Stimulated activated CD4-positive, alpha-beta T cell treated with anti-CD3 and anti-CD28 coated beads, Interleukin-12 subunit alpha, Interleukin-12 subunit beta, amount 100 ng/mL, for 48 hours (primary cell): ENCODE measurements around the gene NCK2.
A peak's percentile ranks its signal among the peaks of the same experiment; 100 is the strongest.

Source experiments
- DNase-seq, 3 donors: peaks; one replicate each; pipeline ENCODE4 v3.0.0-alpha.2; 2020; ENCODE audit warnings: low read depth in 2 of 3, low spot score in 1 of 3

NCK2 gene

GRCh38 chr2:105734762-105735538 lies 9.8 kb upstream of the NCK2 start:
- no peak for DNase-seq

GRCh38 chr2:105736145-105736544 lies 8.6 kb upstream of the NCK2 start:
- DNase-seq = no peak

- DNase-seq = no peak
Measured at GRCh38 chr2:105737980-105738657, 6.6 kb upstream of the NCK2 start.

GRCh38 chr2:105738658-105739241 lies 6.0 kb upstream of the NCK2 start:
- DNase-seq = no peak

GRCh38 chr2:105739426-105739825 lies 5.3 kb upstream of the NCK2 start:
- DNase-seq = no peak

GRCh38 chr2:105739944-105740530 lies 4.7 kb upstream of the NCK2 start:
- no peak for DNase-seq

- DNase-seq = no peak
Measured at GRCh38 chr2:105741174-105741573, 3.5 kb upstream of the NCK2 start.

GRCh38 chr2:105741617-105742016 lies 3.1 kb upstream of the NCK2 start:
- no peak for DNase-seq

GRCh38 chr2:105744091-105744908 lies 412 bp upstream of the NCK2 start:
- peak in 1 of 3 donors; percentile 62 for DNase-seq

- DNase-seq = peak; percentile 90 to 91 (median 91)
Measured at GRCh38 chr2:105746177-105747080, 1.7 kb downstream of the NCK2 start.

- no peak for DNase-seq
Measured at GRCh38 chr2:105747254-105747894, 2.7 kb downstream of the NCK2 start.

GRCh38 chr2:105747991-105748390 lies 3.3 kb downstream of the NCK2 start:
- DNase-seq = no peak

GRCh38 chr2:105748566-105748965 lies 3.9 kb downstream of the NCK2 start:
- DNase-seq = no peak

GRCh38 chr2:105749583-105750400 lies 5.1 kb downstream of the NCK2 start:
- DNase-seq = peak in 1 of 3 donors; percentile 56

GRCh38 chr2:105750735-105751134 lies 6.0 kb downstream of the NCK2 start:
- no peak for DNase-seq

- DNase-seq = no peak
Measured at GRCh38 chr2:105751272-105751671, 6.6 kb downstream of the NCK2 start.

GRCh38 chr2:105752691-105753358 lies 8.1 kb downstream of the NCK2 start:
- DNase-seq = no peak

GRCh38 chr2:105753380-105753779 lies 8.7 kb downstream of the NCK2 start:
- DNase-seq = no peak
